ENCODE data around the gene RNFT1.
"Not testable (repeated sequence)": the region's sequence is repeated elsewhere in the genome, so short reads cannot be mapped to it uniquely, and the experiment has no call there.

Gene RNFT1

DNA sequence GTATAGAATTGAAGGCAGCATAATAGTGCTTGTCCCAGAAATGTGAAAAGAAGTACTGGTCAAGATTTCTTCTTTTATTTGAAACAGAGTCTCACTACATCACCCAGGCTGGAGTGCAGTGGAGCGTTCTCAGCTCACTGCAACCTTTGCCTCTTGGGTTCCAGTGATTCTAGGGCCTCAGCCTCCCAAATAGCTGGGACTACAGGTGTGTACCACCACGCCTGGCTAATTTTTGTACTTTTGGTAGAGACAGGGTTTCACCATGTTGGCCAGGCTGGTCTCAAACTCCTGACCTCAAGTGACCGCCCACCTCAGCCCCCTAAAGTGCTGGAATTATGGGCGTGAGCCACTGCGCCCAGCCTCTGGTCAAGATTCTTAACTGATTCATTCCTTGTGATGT, 43.9 kb downstream of the RNFT1 start:
- DNase-seq, result not testable (repeated sequence)

DNA sequence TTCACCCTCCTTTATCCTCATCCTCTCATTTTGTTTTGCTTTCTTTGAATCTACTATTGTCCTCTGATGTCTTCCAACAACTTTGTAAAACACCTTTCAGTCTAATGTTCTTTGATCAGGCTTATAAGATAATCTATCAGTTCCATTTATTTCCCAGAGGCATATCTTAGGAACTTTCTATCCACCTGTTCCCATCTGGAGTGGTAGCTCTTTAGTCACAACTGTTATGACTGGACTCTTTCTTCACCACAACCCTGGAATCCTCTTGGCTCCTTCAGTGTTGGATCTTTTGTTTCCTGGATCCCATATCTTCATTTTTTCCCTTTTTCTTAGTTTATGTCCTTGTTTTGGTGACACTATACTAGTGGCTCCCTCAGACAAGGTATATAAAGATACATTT, 48.1 kb downstream of the RNFT1 start:
- no peak for DNase-seq

DNA sequence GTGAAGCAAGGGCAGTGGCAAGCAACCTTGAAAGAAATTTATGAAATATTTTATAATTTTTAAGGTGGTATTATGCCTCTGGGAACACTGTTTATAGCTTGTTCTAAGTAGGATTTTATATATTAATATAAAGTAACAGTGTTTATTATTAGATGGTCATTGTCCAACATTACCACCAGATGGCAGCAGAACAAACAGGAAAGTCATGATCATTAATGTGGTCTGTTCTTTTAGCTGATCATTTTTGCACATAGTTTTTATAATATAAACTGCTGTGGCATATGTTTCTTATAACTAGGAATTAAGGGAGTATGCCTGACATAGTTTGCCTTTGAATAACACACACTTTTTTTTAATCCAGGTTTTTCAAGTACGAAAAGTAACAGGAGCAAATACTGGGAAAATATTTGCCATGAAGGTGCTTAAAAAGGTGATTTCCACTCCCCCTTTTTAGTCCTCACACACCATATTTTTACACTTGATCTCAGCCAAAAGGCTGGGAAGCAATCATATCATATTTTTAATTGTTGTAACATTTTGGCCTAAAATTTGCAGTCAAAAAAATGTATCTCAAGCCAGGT, 50.2 kb downstream of the RNFT1 start:
- peak; percentile 27 for DNase-seq

DNA sequence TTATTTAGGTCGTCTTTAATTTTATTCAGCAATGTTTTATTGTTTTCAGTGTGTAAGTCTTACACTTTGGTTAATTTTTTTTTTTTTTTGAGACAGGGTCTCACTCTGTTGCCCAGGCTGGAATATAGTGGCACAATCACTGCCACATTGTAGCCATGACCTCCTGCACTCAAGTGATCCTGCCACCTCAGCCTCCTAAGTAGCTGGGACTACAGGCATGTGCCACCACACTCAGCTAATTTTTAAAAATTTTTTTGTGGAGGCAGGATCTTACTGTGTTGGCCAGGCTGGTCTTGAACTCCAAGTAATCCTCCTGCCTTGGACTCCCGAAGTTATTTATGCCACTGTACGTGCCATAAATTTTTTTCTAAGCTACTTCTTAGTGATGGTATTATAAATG, 57.1 kb downstream of the RNFT1 start:
- no peak for DNase-seq

DNA sequence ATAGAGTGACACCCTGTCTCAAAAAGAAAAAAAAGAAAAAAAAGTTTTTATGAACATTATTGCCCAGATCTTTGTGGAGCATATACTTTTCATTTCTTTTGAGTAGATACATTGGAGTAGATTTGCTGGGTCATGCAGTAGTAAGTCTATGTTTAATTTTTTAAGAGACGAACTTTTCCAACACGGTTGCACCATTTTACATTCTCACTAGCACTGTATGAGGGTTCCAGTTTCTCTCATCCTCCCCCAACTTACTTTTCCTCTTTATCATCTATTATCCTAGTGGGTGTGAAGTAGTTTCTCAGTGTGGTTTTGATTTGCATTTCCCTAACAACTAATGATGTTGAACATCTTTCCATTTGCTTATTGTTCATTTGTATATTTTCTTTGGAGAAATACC, 61.1 kb downstream of the RNFT1 start:
- no peak for DNase-seq
